Colonic mucosa (tissue), 4 donors: ENCODE measurements around the gene PACS2. TPM values are rescaled to one million over a fixed set of nuclear protein-coding genes. Genes with fewer than 3 reads are reported as not detected.
"Not testable (repeated sequence)": the region's sequence is repeated elsewhere in the genome, so short reads cannot be mapped to it uniquely, and the experiment has no call there.

Source experiments
- DNase-seq: peaks from one replicate; pipeline ENCODE4 v3.0.0-alpha.2; 2020
- H3K27ac ChIP-seq: fragments of 200-600 bp; one replicate; pipeline ENCODE4 v1.8.0; 2021
- H3K27me3 ChIP-seq: fragments of 200-600 bp; one replicate; pipeline ENCODE4 v1.8.0; 2021
- H3K36me3 ChIP-seq: fragments of 200-600 bp; one replicate; pipeline ENCODE4 v1.8.0; 2021
- H3K4me1 ChIP-seq: fragments of 200-600 bp; one replicate; pipeline ENCODE4 v1.8.0; 2021; ENCODE audit warnings: mild to moderate bottlenecking
- H3K4me3 ChIP-seq: fragments of 200-600 bp; one replicate; pipeline ENCODE4 v1.8.0; 2021
- H3K9ac ChIP-seq, 2 donors: one replicate each; pipeline ENCODE4 v1.7.0; 2013; ENCODE audit warnings: control low read depth in 2 of 2, low read depth in 2 of 2, low read length in 2 of 2
- H3K9me3 ChIP-seq: fragments of 200-600 bp; one replicate; pipeline ENCODE4 v1.8.0; 2021
- CTCF ChIP-seq: fragments of 200-600 bp; IDR thresholded peaks from one replicate; pipeline ENCODE4 v1.8.0; 2022; ENCODE audit warnings: antibody characterized with exemption, mild to moderate bottlenecking
- intact Hi-C: fragments of 100-400 bp; cut with DNase I; formaldehyde crosslinking; loops from one replicate; pipeline ENCODE4 v1.14.1; 2022
- total RNA-seq, 2 donors: library from RNA; stranded (reverse); fragmentation: NEBNext Ultra II Directional in 1 of 2; extraction: Animal tissue kit (Norgen Biotek cat#: 25700) in 1 of 2; gene quantifications; one replicate each; pipeline ENCODE4 v1.2.1, GENCODE V29; 2021
- donor health status: healthy.
- donor health status: DM: no; HTN: no; CAD: no.
- donor health status: DM: no; HTN: no; CAD: no.

Gene PACS2
- total RNA-seq, 2 donors from 2014 or later: 44.1 to 82.5 TPM

GRCh38 chr14:105332350-105332874 is 17.9 kb downstream of the PACS2 start:
- Histone ChIP-seq H3K4me1 (no peaks in the 10 kb centered on the region), H3K4me3 (no peak overlapping the region), H3K27me3 (no peaks in the 10 kb centered on the region), H3K36me3 (no peaks in the 10 kb centered on the region), H3K27ac (no peak overlapping the region), H3K9me3 (no peaks in the 10 kb centered on the region), H3K9ac (no peak overlapping the region)
- no peak for DNase-seq
- TF ChIP-seq CTCF: no peak
- intact Hi-C loops: no loop called here

- H3K27me3 ChIP-seq: no peaks in the 10 kb centered on the region
- no peak overlapping the region for H3K4me3 ChIP-seq
- H3K36me3 ChIP-seq: no peaks in the 10 kb centered on the region
- H3K27ac ChIP-seq: no peak overlapping the region
- no peak for TF ChIP-seq CTCF
- intact Hi-C loops: no loop called here
- H3K9ac ChIP-seq: no peak overlapping the region
- DNase-seq: no peak
- H3K9me3 ChIP-seq: no peaks in the 10 kb centered on the region
- H3K4me1 ChIP-seq: no peaks in the 10 kb centered on the region
These were observed 18.5 kb downstream of the PACS2 start for GRCh38 chr14:105333020-105333490.

DNA sequence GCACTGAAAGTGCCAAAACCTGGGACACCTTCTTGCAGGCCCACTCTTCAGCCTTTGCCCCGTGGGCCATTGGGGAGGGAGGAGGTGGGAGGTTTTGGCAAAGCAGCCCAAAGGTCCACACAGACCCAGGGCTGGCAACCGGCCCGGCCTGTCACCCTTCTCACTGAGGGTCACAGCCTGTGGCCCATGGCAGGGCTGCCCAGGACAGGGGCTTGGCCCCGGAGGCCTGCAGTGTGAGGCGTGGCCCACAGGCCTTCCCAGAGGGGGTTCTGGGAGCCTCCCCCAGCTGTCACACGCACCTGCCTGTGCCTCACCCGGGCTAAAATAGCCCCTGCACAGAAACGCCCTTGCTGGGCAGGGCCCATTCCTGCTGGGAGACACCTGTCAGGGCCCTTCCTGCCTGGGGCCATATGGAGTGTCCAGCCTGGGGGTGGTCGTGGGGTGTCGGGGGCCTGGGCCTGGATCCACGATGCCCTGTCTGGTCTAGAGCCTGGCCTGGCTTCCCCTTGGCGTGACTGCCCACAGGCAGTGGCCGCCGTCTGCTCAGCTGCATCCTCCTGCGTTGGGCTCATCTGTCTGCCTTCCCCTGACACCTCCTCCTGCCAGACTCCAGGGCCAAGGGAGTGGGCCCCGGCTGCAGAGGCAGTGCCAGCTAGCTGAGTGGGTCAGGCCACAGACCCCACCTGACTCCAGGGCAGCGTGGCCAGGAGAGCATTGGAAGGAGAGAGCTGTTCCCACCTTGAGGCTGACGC is 19.2 kb downstream of the PACS2 start:
- no peaks in the 10 kb centered on the region for H3K9me3 ChIP-seq
- TF ChIP-seq CTCF: no peak
- no peak for DNase-seq
- no peaks in the 10 kb centered on the region for H3K27me3 ChIP-seq
- intact Hi-C loops: no loop called here
- H3K27ac ChIP-seq: no peak overlapping the region
- H3K9ac ChIP-seq: no peak overlapping the region
- no peaks in the 10 kb centered on the region for H3K36me3 ChIP-seq
- no peaks in the 10 kb centered on the region for H3K4me1 ChIP-seq
- H3K4me3 ChIP-seq: no peak overlapping the region

DNA sequence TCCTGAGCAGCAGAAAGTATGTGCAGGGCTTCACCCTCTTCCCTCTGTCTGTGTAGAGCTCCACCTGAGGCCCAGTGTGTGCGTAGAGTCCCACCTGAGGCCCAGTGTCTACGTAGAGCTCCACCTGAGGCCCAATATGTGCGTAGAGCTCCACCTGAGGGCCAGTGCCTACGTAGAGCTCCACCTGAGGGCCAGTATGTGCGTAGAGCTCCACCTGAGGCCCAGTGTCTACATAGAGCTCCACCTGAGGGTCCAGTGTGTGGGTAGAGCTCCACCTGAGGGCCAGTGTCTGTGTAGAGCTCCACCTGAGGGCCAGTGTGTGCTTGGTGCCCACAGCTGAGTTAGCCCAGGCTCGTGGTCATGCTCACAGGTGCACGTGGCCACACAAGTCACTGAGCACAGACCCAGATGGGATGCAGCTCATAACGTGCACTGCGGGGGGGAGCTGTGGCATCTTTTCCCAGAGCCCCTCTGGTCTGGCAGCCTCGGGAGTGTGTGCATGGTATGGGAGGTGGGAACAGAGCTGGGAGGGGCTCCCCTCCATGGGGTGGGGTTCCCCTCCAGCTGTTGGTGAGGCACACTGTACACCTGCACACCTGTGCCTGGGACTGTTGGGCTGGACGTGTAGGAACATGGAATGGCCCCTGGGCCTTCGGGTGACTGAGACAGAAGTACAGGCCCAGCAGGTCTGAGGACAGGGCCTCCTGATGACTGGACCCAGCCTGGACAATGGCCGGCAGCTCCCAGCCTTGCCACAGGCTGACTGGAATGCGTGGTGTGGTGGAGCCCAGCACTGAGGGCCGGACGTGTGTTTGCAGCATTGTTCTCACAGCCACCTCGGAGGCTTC is 20.1 kb downstream of the PACS2 start:
- DNase-seq: no peak
- intact Hi-C loops: no loop called here
- no peak for TF ChIP-seq CTCF
- Histone ChIP-seq H3K27ac (no peak overlapping the region), H3K4me1 (no peaks in the 10 kb centered on the region), H3K4me3 (no peak overlapping the region), H3K36me3 (no peaks in the 10 kb centered on the region), H3K9me3 (no peaks in the 10 kb centered on the region), H3K27me3 (no peaks in the 10 kb centered on the region), H3K9ac (no peak overlapping the region)

DNA sequence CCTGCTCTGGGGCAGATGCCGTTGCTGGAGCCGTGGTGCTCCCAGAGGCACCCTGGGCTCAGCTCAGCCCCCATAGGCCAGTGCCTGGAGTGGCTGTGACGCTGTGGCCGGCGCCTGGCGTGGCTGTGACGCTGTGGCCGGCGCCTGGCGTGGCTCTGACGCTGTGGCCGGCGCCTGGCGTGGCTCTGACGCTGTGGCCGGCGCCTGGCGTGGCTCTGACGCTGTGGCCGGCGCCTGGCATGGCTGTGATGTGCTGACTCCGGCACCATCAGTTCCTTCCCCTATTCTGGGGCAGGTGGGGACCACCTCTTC is 20.6 kb downstream of the PACS2 start:
- H3K9me3 ChIP-seq, intact Hi-C loops, H3K27ac ChIP-seq, H3K27me3 ChIP-seq, H3K36me3 ChIP-seq, DNase-seq, H3K4me3 ChIP-seq, H3K9ac ChIP-seq, H3K4me1 ChIP-seq: not testable (repeated sequence)
